Measurements from ENCODE around the gene ETS1.
A peak's percentile ranks its signal among the peaks of the same experiment; 100 is the strongest.
"Not testable (repeated sequence)": the region's sequence is repeated elsewhere in the genome, so short reads cannot be mapped to it uniquely, and the experiment has no call there.

The ETS1 gene

DNA sequence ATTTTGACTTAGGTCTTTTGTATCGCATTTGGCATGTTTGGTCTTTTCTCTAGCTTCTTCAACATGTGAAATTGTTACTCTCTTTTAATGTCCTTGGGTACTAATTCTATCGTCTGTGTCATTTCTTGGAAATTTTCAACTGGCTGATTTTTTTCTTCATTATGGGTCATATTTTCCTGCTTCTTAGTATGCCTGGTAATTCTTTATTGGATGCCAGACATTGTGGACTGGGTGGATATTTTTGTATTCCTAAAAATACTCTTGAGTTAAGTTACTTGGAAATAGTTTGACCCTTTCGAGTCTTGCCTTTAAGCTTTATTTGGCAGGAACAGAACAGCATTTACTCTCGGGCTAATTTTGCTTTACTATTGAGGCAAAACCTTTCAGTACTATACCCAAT lies 140.1 kb downstream of the ETS1 start:
- no peak for TF ChIP-seq FOXP2 (optimal IDR thresholded peaks at IDR 0.05; ENCODE audit: control extremely low read depth, extremely low read length, insufficient read depth)
- no peak for TF ChIP-seq EZH2 (IDR thresholded peaks at IDR 0.05)
- TF ChIP-seq POLR2AphosphoS5 (IDR thresholded peaks at IDR 0.05; ENCODE audit: borderline replicate concordance, low read depth, low read length): no peak
- Histone ChIP-seq H3K27ac (no peak overlapping the region), H3K9me3 (ENCODE audit: low read depth, low read length) (no peaks in the 10 kb centered on the region), H3K36me3 (ENCODE audit: insufficient read depth, low read length) (no peaks in the 10 kb centered on the region), H3K4me3 (no peak overlapping the region), H3K9ac (ENCODE audit: insufficient read length) (no peak overlapping the region)
- DNase-seq (ENCODE audit: low read depth, low spot score): no peak

DNA sequence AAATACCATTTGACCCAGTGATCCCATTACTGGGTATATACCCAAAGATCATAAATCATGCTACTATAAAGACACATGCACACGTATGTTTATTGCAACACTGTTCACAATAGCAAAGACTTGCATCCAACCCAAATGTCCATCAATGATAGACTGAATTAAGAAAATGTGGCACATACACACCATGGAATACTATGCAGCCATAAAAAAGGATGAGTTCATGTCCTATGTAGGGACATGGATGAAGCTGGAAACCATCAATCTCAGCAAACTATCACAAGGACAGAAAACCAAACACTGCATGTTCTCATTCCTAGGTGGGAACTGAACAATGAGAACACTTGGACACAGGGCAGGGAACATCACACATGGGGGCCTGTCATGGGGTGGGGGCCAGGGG lies 141.4 kb downstream of the ETS1 start:
- H3K36me3 ChIP-seq (ENCODE audit: insufficient read depth, low read length); H3K9me3 ChIP-seq (ENCODE audit: low read depth, low read length); H3K4me3 ChIP-seq; H3K9ac ChIP-seq (ENCODE audit: insufficient read length); DNase-seq (ENCODE audit: low read depth, low spot score); H3K27ac ChIP-seq: not testable (repeated sequence)

DNA sequence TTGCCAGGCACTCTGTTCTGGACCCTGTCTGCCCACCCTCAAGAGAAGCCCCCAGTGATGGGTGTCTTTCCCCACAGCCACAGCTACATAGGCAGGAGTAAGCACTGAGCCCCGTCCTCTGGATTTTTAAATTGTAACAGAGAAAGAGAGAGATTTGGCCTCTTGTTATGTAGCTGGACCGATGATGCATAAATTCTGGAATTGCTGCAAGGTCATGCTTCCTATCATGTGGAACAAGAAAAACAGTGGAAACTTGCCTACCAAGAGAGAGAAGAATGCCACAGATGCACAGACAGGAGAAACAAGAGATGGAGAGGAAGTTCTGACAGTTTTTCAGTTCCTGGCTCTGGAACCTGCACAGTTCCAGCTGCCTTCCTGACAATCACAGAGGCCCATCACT lies 150.2 kb downstream of the ETS1 start:
- no peak overlapping the region for H3K9ac ChIP-seq (ENCODE audit: insufficient read length)
- no peaks in the 10 kb centered on the region for H3K9me3 ChIP-seq (ENCODE audit: low read depth, low read length)
- TF ChIP-seq POLR2AphosphoS5 (IDR thresholded peaks at IDR 0.05; ENCODE audit: borderline replicate concordance, low read depth, low read length) (no peak), EZH2 (IDR thresholded peaks at IDR 0.05) (no peak), FOXP2 (optimal IDR thresholded peaks at IDR 0.05; ENCODE audit: control extremely low read depth, extremely low read length, insufficient read depth) (no peak)
- no peak overlapping the region for H3K4me3 ChIP-seq
- H3K36me3 ChIP-seq (ENCODE audit: insufficient read depth, low read length): no peaks in the 10 kb centered on the region
- H3K27ac ChIP-seq: no peak overlapping the region
- no peak for DNase-seq (ENCODE audit: low read depth, low spot score)

DNA sequence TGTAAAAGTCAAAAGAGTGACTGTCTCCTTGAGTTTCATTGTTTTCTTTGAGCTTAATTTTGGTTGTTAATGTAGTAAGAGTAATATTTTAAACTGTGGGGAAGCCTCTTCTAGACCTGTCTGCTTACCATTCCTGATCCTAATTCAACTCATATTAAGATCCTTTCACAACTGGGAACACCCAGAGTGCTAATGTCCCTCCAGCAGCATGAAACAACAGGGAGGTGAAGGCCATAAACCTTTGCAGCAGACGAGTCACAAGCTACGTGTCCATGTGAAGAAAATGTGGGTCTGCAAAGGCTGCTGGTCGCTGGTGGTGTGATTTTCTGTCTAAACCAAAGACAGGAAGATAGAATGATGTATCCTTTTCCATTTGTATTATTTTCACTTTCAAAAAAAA lies 152.5 kb downstream of the ETS1 start:
- H3K4me3 ChIP-seq: no peak overlapping the region
- no peaks in the 10 kb centered on the region for H3K36me3 ChIP-seq (ENCODE audit: insufficient read depth, low read length)
- no peak overlapping the region for H3K27ac ChIP-seq
- TF ChIP-seq EZH2 (IDR thresholded peaks at IDR 0.05) (no peak), POLR2AphosphoS5 (IDR thresholded peaks at IDR 0.05; ENCODE audit: borderline replicate concordance, low read depth, low read length) (no peak), FOXP2 (optimal IDR thresholded peaks at IDR 0.05; ENCODE audit: control extremely low read depth, extremely low read length, insufficient read depth) (no peak)
- H3K9ac ChIP-seq (ENCODE audit: insufficient read length): no peak overlapping the region
- no peaks in the 10 kb centered on the region for H3K9me3 ChIP-seq (ENCODE audit: low read depth, low read length)
- no peak for DNase-seq (ENCODE audit: low read depth, low spot score)

DNA sequence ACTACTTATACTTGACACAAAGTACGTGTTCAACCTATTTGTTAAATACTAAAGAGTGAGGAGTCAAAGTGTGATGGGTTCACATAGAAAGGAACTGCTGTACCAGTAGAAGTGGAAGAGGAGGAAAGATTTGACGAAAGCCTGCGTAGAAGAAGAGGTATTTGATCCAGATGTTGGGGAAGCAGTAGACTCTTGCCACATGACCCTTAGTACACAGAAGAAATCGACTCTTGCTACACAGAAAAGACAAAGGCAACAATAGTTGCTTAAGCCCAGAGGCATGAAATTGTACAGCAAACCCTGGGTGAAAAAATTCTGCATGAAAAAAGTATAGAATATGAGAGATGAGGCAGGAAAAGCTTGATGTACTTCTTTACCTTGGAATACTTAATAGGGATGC lies 152.9 kb downstream of the ETS1 start:
- Histone ChIP-seq H3K9me3 (ENCODE audit: low read depth, low read length) (no peaks in the 10 kb centered on the region), H3K9ac (ENCODE audit: insufficient read length) (no peak overlapping the region), H3K36me3 (ENCODE audit: insufficient read depth, low read length) (no peaks in the 10 kb centered on the region), H3K27ac (no peak overlapping the region), H3K4me3 (no peak overlapping the region)
- DNase-seq (ENCODE audit: low read depth, low spot score): no peak
- TF ChIP-seq EZH2 (IDR thresholded peaks at IDR 0.05): no peak
- TF ChIP-seq POLR2AphosphoS5 (IDR thresholded peaks at IDR 0.05; ENCODE audit: borderline replicate concordance, low read depth, low read length): no peak
- no peak for TF ChIP-seq FOXP2 (optimal IDR thresholded peaks at IDR 0.05; ENCODE audit: control extremely low read depth, extremely low read length, insufficient read depth)

DNA sequence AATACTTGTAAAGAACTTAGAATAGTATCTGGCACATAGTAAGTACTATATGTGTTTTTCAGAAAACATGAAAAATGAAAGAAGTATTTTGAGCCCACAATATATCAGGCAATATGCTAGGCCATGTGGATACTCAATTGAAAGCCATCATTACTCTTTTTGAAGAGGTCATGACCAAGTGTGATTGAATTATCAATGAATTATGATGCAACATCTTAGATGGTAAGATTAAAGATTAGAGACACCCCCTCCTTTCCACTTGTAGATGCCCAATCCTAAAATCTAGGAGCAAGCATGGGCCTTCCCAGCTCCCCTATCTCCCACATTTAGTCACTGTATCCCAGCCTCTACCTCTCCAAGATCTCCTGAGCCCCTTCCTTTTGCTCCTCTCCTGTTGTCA lies 154.4 kb downstream of the ETS1 start:
- H3K9me3 ChIP-seq (ENCODE audit: low read depth, low read length): no peaks in the 10 kb centered on the region
- H3K4me3 ChIP-seq: no peak overlapping the region
- DNase-seq (ENCODE audit: low read depth, low spot score): no peak
- TF ChIP-seq EZH2 (IDR thresholded peaks at IDR 0.05): no peak
- no peak for TF ChIP-seq POLR2AphosphoS5 (IDR thresholded peaks at IDR 0.05; ENCODE audit: borderline replicate concordance, low read depth, low read length)
- no peak for TF ChIP-seq FOXP2 (optimal IDR thresholded peaks at IDR 0.05; ENCODE audit: control extremely low read depth, extremely low read length, insufficient read depth)
- H3K9ac ChIP-seq (ENCODE audit: insufficient read length): no peak overlapping the region
- H3K36me3 ChIP-seq (ENCODE audit: insufficient read depth, low read length): no peaks in the 10 kb centered on the region
- no peak overlapping the region for H3K27ac ChIP-seq

DNA sequence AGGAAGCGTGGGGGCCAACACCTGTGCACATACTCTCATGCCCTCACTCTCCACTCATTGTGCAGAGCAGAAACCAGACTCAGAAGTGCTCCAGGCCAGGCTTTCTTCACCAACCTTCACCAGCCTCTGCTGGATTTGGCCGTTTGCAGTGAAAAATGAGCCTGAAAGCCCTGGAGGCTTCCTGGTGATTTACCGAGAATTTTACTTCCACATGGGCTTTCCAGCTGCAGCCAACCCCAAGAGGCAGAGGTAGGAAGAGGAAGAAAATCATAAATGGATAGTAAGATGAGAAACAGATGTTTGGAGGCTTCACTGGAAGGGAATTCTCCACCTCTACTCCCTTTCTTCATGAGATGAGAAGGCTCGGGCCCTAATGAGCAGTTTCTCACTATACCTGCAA lies 155.4 kb downstream of the ETS1 start:
- H3K36me3 ChIP-seq (ENCODE audit: insufficient read depth, low read length): no peaks in the 10 kb centered on the region
- TF ChIP-seq EZH2 (IDR thresholded peaks at IDR 0.05): no peak
- TF ChIP-seq POLR2AphosphoS5 (IDR thresholded peaks at IDR 0.05; ENCODE audit: borderline replicate concordance, low read depth, low read length): no peak
- no peak for TF ChIP-seq FOXP2 (optimal IDR thresholded peaks at IDR 0.05; ENCODE audit: control extremely low read depth, extremely low read length, insufficient read depth)
- no peaks in the 10 kb centered on the region for H3K9me3 ChIP-seq (ENCODE audit: low read depth, low read length)
- DNase-seq (ENCODE audit: low read depth, low spot score): peak; percentile 28
- peak overlapping the region; percentile 38; the same call in 1 of the 2 replicates for H3K27ac ChIP-seq
- peak overlapping the region; percentile 63 for H3K4me3 ChIP-seq
- no peak overlapping the region for H3K9ac ChIP-seq (ENCODE audit: insufficient read length)

DNA sequence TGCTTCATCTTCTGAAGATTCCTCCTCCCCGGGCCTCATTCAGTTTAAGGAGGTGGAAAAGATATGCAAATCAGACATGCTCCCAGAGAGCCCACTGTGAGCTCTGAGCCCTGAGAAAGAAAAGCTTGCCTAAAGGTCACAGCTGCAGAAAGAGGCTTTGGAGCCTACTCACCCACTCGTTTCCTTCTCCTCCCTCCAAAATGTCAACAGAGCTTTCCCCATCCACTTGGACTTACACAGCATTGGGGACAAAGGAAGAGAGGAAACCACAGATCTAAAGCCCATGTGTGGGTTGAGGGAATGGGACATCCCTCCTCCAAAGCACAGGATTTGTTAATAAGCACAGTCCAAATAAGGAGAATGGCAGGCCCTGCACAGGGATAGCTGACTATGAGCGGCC lies 158.4 kb downstream of the ETS1 start:
- DNase-seq (ENCODE audit: low read depth, low spot score): no peak
- no peaks in the 10 kb centered on the region for H3K9me3 ChIP-seq (ENCODE audit: low read depth, low read length)
- no peaks in the 10 kb centered on the region for H3K36me3 ChIP-seq (ENCODE audit: insufficient read depth, low read length)
- no peak overlapping the region for H3K27ac ChIP-seq
- H3K4me3 ChIP-seq: no peak overlapping the region
- H3K9ac ChIP-seq (ENCODE audit: insufficient read length): no peak overlapping the region
- TF ChIP-seq EZH2 (IDR thresholded peaks at IDR 0.05) (no peak), FOXP2 (optimal IDR thresholded peaks at IDR 0.05; ENCODE audit: control extremely low read depth, extremely low read length, insufficient read depth) (no peak), POLR2AphosphoS5 (IDR thresholded peaks at IDR 0.05; ENCODE audit: borderline replicate concordance, low read depth, low read length) (no peak)

DNA sequence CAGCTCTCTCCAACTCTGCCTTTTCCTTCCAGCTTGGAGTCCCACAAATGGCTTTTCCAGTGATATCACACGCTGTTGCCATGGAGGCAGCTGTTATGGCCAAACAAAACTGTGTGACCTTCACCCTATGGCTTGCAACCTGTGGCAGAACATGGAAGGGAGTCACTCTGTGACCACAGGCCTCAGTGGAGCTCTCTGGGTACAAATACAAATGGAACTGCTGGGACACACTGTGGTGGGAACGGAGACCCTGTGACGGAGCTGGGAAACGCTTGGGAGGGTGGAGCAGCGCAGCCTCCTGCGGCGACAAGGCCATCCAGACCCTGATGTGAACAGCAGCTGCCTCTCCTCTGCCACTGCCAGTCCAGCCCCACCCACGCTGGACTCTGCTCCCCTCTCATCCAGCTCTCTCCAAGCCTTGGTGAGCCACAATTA lies 162.5 kb downstream of the ETS1 start:
- H3K9me3 ChIP-seq (ENCODE audit: low read depth, low read length): no peaks in the 10 kb centered on the region
- no peak overlapping the region for H3K27ac ChIP-seq
- DNase-seq (ENCODE audit: low read depth, low spot score): no peak
- TF ChIP-seq FOXP2 (optimal IDR thresholded peaks at IDR 0.05; ENCODE audit: control extremely low read depth, extremely low read length, insufficient read depth) (no peak), POLR2AphosphoS5 (IDR thresholded peaks at IDR 0.05; ENCODE audit: borderline replicate concordance, low read depth, low read length) (no peak), EZH2 (IDR thresholded peaks at IDR 0.05) (no peak)
- H3K36me3 ChIP-seq (ENCODE audit: insufficient read depth, low read length): no peaks in the 10 kb centered on the region
- H3K4me3 ChIP-seq: no peak overlapping the region
- H3K9ac ChIP-seq (ENCODE audit: insufficient read length): no peak overlapping the region

All from SK-N-MC (cell line).